Progenitor cell of endocrine pancreas (in vitro differentiated cells): ENCODE data around the gene HIGD1C. TPM values are rescaled to one million over a fixed set of nuclear protein-coding genes. Genes with fewer than 3 reads are reported as not detected.
A peak's percentile ranks its signal among the peaks of the same experiment; 100 is the strongest.

Experiments
- DNase-seq: peaks from one replicate; pipeline ENCODE4 v3.0.0; 2021; ENCODE audit warnings: low spot score; ENCODE audit not compliant: unreplicated experiment
- H3K27ac Mint-ChIP-seq: 2 replicates; pipeline ENCODE4 v1.8.0; 2021; ENCODE audit warnings: mild to moderate bottlenecking, moderate library complexity, mixed read lengths
- H3K27me3 Mint-ChIP-seq: 2 replicates; pipeline ENCODE4 v1.8.0; 2021; ENCODE audit warnings: mixed read lengths
- H3K36me3 Mint-ChIP-seq: 2 replicates; pipeline ENCODE4 v1.8.0; 2022; ENCODE audit warnings: mixed read lengths; ENCODE audit not compliant: insufficient read depth
- H3K4me1 Mint-ChIP-seq: 2 replicates; pipeline ENCODE4 v1.8.0; 2021; ENCODE audit warnings: low read depth, mixed read lengths
- H3K4me3 Mint-ChIP-seq: 2 replicates; pipeline ENCODE4 v1.8.0; 2021; ENCODE audit warnings: low read depth, mild to moderate bottlenecking, moderate library complexity, mixed read lengths
- H3K9me3 Mint-ChIP-seq: 2 replicates; pipeline ENCODE4 v1.8.0; 2021; ENCODE audit warnings: low read depth, mixed read lengths
- CTCF ChIP-seq: fragments of 200-600 bp; sonication (generic); IDR thresholded peaks from one replicate; pipeline ENCODE4 v1.5.0; 2021; ENCODE audit warnings: antibody characterized with exemption, mild to moderate bottlenecking; ENCODE audit not compliant: unreplicated experiment
- total RNA-seq: library from RNA; stranded (reverse); gene quantifications from 2 replicates; pipeline ENCODE4 v1.2.1, GENCODE V29; 2021

HIGD1C gene
- total RNA-seq, 1 donor from 2014 or later, result not detected

GRCh38 chr12:50934981-50935807 is 17.1 kb upstream of the HIGD1C start:
- Mint-ChIP-seq H3K4me3 (no peak overlapping the region), H3K27me3 (no peaks in the 10 kb centered on the region), H3K27ac (peak overlapping the region; percentile 88), H3K9me3 (no peaks in the 10 kb centered on the region), H3K36me3 (no peaks in the 10 kb centered on the region), H3K4me1 (peaks cover 26% of the 10 kb centered on the region)
- DNase-seq, result no peak
- no peak for TF ChIP-seq CTCF

GRCh38 chr12:50936821-50937530 is 15.4 kb upstream of the HIGD1C start:
- Mint-ChIP-seq H3K9me3 (no peaks in the 10 kb centered on the region), H3K36me3 (no peaks in the 10 kb centered on the region), H3K4me1 (peaks cover 26% of the 10 kb centered on the region), H3K27ac (no peak overlapping the region), H3K27me3 (no peaks in the 10 kb centered on the region), H3K4me3 (no peak overlapping the region)
- DNase-seq, result no peak
- TF ChIP-seq CTCF, result no peak

GRCh38 chr12:50937653-50938052 is 14.7 kb upstream of the HIGD1C start:
- no peaks in the 10 kb centered on the region for H3K9me3 Mint-ChIP-seq
- H3K27me3 Mint-ChIP-seq, result no peaks in the 10 kb centered on the region
- no peak overlapping the region for H3K27ac Mint-ChIP-seq
- no peak for TF ChIP-seq CTCF
- no peak overlapping the region for H3K4me3 Mint-ChIP-seq
- DNase-seq, result no peak
- H3K4me1 Mint-ChIP-seq, result peaks cover 23% of the 10 kb centered on the region
- no peaks in the 10 kb centered on the region for H3K36me3 Mint-ChIP-seq

GRCh38 chr12:50947933-50948626 is 4.3 kb upstream of the HIGD1C start:
- H3K27ac Mint-ChIP-seq, result no peak overlapping the region
- DNase-seq, result no peak
- no peak for TF ChIP-seq CTCF
- H3K9me3 Mint-ChIP-seq, result no peaks in the 10 kb centered on the region
- no peaks in the 10 kb centered on the region for H3K27me3 Mint-ChIP-seq
- H3K4me1 Mint-ChIP-seq, result no peaks in the 10 kb centered on the region
- no peak overlapping the region for H3K4me3 Mint-ChIP-seq
- peaks cover 1% of the 10 kb centered on the region for H3K36me3 Mint-ChIP-seq

- H3K9me3 Mint-ChIP-seq, result no peaks in the 10 kb centered on the region
- no peak overlapping the region for H3K4me3 Mint-ChIP-seq
- DNase-seq, result no peak
- no peaks in the 10 kb centered on the region for H3K36me3 Mint-ChIP-seq
- TF ChIP-seq CTCF, result no peak
- H3K4me1 Mint-ChIP-seq, result no peaks in the 10 kb centered on the region
- no peaks in the 10 kb centered on the region for H3K27me3 Mint-ChIP-seq
- H3K27ac Mint-ChIP-seq, result no peak overlapping the region
These were observed 3.5 kb upstream of the HIGD1C start for GRCh38 chr12:50948798-50949197.
